GM04503 (cell line): ENCODE data around the gene PIGN.
"Not testable (repeated sequence)": the region's sequence is repeated elsewhere in the genome, so short reads cannot be mapped to it uniquely, and the experiment has no call there.

Source experiments
- DNase-seq: peaks from one replicate; pipeline ENCODE4 v3.0.0-alpha.2; 2012; ENCODE audit warnings: low read depth

PIGN gene

DNA sequence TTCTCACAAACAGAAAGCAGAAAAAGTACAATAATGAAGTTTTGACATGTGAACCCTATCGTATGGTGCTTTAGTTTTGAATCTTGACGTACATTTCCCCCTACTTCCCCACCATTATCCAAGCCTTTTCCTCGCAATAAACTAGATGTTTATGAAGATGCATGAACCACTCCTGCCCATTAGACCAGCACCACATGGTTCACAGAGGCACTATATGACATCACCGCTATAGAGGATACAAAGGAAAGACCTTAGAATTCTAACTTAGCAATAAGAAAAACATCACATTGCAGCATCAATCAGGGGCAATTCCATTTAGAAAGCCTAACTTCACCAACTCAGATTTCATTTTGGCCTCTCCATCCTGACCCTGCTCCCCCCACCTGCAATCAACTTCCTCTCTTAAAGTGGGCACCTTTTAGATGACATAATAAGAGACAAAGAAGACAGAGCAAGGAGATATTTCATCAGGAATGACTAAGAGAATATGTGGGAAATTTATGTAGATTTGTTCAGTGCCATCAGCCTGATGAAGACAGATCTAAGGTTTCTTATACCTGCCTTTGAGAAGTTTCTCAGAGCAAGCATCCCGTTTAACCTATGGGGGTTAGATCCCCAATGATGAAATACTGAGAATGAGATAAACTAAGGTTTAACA, 124.9 kb downstream of the PIGN start:
- DNase-seq: no peak

DNA sequence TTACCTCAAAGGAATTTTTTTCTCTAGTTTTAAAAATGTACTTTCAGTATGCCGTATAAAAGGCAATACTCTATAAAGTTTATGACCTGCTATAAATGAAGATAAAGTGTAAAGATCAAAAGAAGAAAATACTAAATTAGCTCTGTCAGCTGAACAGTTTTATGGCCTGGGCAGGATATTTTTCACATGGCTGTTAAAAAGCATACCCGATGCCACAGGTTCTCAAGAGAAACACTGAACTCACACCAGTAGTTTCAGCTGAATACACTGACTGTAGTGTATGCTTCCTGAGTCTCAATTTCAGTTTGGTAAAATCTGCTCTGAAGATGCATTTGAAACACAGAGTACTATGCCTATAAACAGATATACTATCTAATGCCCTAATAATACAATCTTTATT, 126.0 kb downstream of the PIGN start:
- DNase-seq: no peak

DNA sequence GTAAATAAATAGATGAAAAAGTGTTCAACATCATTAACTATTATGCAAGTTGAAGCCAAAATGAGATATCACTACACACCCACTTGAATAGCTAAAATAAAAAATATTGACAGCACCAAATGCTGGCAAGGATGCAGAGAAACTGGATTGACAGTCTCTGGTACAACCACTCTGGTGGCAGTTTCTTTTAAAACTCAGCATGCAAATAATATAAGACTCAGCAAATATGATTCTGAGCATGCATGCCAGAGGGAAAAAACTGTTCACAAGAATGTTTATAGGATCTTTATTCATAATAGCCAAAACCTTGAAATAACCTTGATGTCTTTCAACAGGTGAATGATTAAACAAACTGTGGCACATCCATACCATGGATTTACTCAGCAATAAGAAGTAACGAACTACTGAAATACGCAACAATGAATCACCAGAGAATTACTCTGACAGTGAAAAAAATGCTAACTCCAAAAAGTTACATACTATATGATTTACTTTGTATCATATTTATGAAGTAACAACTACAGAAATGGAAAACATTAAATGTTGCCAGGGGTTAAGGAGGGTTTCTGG, 131.8 kb downstream of the PIGN start:
- DNase-seq: no peak

GRCh38 chr18:62048279-62048678, 138.6 kb downstream of the PIGN start:
- no peak for DNase-seq

GRCh38 chr18:62045316-62045715, 141.5 kb downstream of the PIGN start:
- no peak for DNase-seq

- DNase-seq: no peak
These were observed 142.3 kb downstream of the PIGN start for GRCh38 chr18:62044490-62045000.

GRCh38 chr18:62037989-62038778, 148.7 kb downstream of the PIGN start:
- no peak for DNase-seq

GRCh38 chr18:62037012-62037742, 149.7 kb downstream of the PIGN start:
- DNase-seq: no peak

DNA sequence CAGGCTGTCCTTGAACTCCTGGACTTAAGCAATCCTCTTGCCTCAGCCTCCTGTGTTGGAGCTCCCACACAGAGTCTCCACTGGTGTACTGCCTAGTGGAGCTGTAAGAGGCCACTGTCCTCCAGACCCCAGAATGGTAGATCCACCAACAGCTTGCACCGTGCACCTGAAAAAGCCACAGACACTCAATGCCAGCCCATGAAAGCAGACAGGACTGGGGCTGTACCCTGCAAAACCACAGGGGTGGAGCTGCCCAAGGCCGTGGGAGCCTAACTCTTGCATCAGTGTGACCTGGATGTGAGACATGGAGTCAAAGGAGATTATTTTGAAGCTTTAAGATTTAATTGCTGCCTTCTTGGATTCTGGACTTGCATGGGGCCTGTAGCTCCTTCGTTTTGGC, 152.6 kb downstream of the PIGN start:
- DNase-seq: not testable (repeated sequence)

GRCh38 chr18:62033756-62034155, 153.1 kb downstream of the PIGN start:
- DNase-seq: no peak

DNA sequence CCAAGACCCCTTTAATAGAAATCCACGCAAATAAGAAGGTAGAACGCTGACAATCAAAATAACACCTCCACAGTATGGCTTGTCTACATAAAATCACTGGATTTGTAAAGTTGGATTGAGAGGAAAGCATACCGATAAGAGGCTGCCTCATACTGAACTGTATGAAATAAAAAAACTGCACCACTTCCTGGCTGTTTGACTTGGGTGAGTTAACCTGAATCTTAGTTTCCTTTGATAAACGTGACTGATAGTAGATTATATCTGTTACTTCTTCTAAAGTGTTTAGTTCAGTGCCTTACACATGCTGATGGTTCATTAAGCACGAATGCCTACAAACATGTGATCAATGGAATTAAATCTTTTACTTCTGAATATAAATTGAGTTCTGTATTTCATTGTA, 153.6 kb downstream of the PIGN start:
- DNase-seq: no peak

GRCh38 chr18:62030091-62030985, 156.5 kb downstream of the PIGN start:
- no peak for DNase-seq

DNA sequence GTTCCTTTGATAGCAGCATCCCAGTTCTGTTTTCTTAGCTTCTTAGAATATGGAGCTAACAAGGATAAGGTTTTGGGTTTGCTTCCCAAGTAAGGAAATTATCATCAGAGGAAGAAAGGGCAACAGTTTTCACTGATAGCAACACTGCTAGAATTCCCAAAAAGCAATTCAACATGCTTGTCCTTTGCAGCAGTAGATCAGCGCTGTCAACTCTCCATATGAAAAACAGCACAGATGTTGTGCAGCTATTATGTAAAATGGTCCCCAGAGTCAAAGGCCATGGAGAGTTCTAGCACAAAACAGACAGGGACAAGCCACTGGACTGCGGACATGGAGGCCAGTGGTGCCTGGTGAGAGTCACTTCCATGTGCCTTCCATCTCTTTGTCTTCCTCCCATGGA, 158.1 kb downstream of the PIGN start:
- DNase-seq: no peak

GRCh38 chr18:62027914-62028520, 158.8 kb downstream of the PIGN start:
- no peak for DNase-seq

GRCh38 chr18:62026586-62026985, 160.3 kb downstream of the PIGN start:
- no peak for DNase-seq

GRCh38 chr18:62024983-62025382, 161.9 kb downstream of the PIGN start:
- DNase-seq: no peak

DNA sequence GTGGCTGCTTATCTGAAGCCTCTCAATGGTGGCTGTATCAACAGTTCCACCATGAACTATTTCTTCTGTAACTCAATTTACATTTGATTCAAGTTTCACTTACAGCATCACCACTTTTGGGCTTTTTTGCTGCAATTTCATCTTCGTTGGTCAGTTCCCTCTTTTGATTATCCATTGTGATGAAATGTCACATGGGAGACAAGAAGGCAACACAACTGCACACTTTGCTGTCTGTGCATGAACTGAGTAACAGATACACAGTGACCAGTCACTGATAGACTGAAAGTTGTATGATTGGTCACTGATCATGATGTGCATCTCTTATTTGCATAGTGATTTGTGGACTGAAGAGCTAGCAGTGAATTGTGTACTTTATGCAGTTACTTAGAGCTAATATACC, 163.3 kb downstream of the PIGN start:
- no peak for DNase-seq

DNA sequence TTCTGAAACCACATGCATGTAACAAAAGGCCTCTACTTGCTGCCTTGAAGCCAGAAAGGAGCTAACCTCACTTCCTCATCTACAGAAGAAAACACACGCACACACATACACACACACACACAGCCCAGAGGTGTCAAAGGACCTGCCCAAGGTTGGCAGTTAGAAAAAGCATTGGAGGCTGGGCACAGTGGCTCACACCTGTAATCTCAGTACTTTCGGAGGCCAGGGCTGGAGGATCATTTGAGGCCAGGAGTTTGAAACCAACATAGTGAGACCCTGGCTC, 168.2 kb downstream of the PIGN start:
- DNase-seq: no peak

- peak; percentile 65 for DNase-seq
These were observed 168.7 kb downstream of the PIGN start for GRCh38 chr18:62018034-62018758.

GRCh38 chr18:62017618-62018017, 169.2 kb downstream of the PIGN start:
- DNase-seq: no peak

GRCh38 chr18:62011416-62011815, 175.4 kb downstream of the PIGN start:
- no peak for DNase-seq
